HL-60 (cell line): ENCODE measurements around the gene SLFN12L.

Source experiments
- DNase-seq, 2 experiments: peaks; one replicate each; pipeline ENCODE4 v3.0.0-alpha.2; 2010 to 2020; ENCODE audit warnings: low read depth in 1 of 2, low spot score in 1 of 2
- H3K27ac ChIP-seq: fragments of 250-450 bp; sonication (Bioruptor Pico); replicated peaks from 2 replicates; pipeline ENCODE4 v1.5.1; 2020; ENCODE audit warnings: mild to moderate bottlenecking, moderate library complexity
- H3K27me3 ChIP-seq: fragments of 250-450 bp; sonication (Bioruptor Pico); 2 replicates; pipeline ENCODE4 v1.5.1; 2021; ENCODE audit warnings: mild to moderate bottlenecking, moderate library complexity; ENCODE audit not compliant: insufficient read depth, poor library complexity, severe bottlenecking
- H3K4me3 ChIP-seq: replicated peaks from 2 replicates; pipeline ENCODE4 v1.5.1; 2011; ENCODE audit warnings: mild to moderate bottlenecking, control low read depth, low read length; ENCODE audit not compliant: insufficient read depth
- CTCF ChIP-seq: IDR thresholded peaks from one replicate; pipeline ENCODE4 v1.5.1; 2011; ENCODE audit warnings: low read length, control low read depth, inconsistent platforms; ENCODE audit not compliant: insufficient read depth
- GABPA ChIP-seq: IDR thresholded peaks from 2 replicates; pipeline ENCODE4 v1.6.1; 2012; ENCODE audit warnings: low read depth
- POLR2AphosphoS5 ChIP-seq: IDR thresholded peaks from 2 replicates; pipeline ENCODE4 v1.6.1; 2012; ENCODE audit warnings: low read depth
- REST ChIP-seq: IDR thresholded peaks from 2 replicates; pipeline ENCODE4 v1.6.1; 2012; ENCODE audit warnings: low read depth; ENCODE audit not compliant: insufficient replicate concordance
- SPI1 ChIP-seq: IDR thresholded peaks from 2 replicates; pipeline ENCODE4 v1.6.1; 2012; ENCODE audit warnings: low read depth, mild to moderate bottlenecking, borderline replicate concordance

The SLFN12L gene

GRCh38 chr17:35543856-35544255 lies 6.4 kb upstream of the SLFN12L start:
- no peaks in the 10 kb centered on the region for H3K27me3 ChIP-seq
- DNase-seq: no peak
- no peak overlapping the region for H3K27ac ChIP-seq
- H3K4me3 ChIP-seq: no peak overlapping the region
- no peak for TF ChIP-seq CTCF
- no peak for TF ChIP-seq GABPA
- no peak for TF ChIP-seq SPI1
- no peak for TF ChIP-seq REST
- no peak for TF ChIP-seq POLR2AphosphoS5

- H3K4me3 ChIP-seq: no peak overlapping the region
- TF ChIP-seq POLR2AphosphoS5: no peak
- H3K27ac ChIP-seq: no peak overlapping the region
- H3K27me3 ChIP-seq: no peaks in the 10 kb centered on the region
- no peak for DNase-seq
Observed at GRCh38 chr17:35542990-35543389, 5.5 kb upstream of the SLFN12L start.

- no peak for TF ChIP-seq GABPA
- TF ChIP-seq SPI1: no peak
- TF ChIP-seq CTCF: no peak
- no peak for TF ChIP-seq REST
- no peak for TF ChIP-seq POLR2AphosphoS5
- DNase-seq: no peak
- Histone ChIP-seq H3K27ac (peak overlapping the region; percentile 92), H3K4me3 (peak overlapping the region; percentile 47), H3K27me3 (no peaks in the 10 kb centered on the region)
Observed at GRCh38 chr17:35541434-35541833, 4.0 kb upstream of the SLFN12L start.

- DNase-seq: peak in 1 of 2 experiments; percentile 88
- H3K4me3 ChIP-seq: peak overlapping the region; percentile 47
- H3K27me3 ChIP-seq: no peaks in the 10 kb centered on the region
- TF ChIP-seq POLR2AphosphoS5 (peak; percentile 68), CTCF (no peak), REST (peak; percentile 42), SPI1 (peak; percentile 85)
- peak overlapping the region; percentile 92 for H3K27ac ChIP-seq
Observed at GRCh38 chr17:35540589-35541404, 3.3 kb upstream of the SLFN12L start.
